Testis (tissue), 3 donors: ENCODE data around the gene DNM3. TPM values are rescaled to one million over a fixed set of nuclear protein-coding genes. Genes with fewer than 3 reads are reported as not detected.

ENCODE experiments used
- DNase-seq: peaks from one replicate; pipeline ENCODE4 v3.0.0-alpha.2; 2019
- H3K27ac ChIP-seq, 2 donors: fragments of 200-600 bp; sonication (generic); one replicate each; pipeline ENCODE4 v1.5.1; 2019
- H3K27me3 ChIP-seq: fragments of 200-600 bp; sonication (generic); one replicate; pipeline ENCODE4 v1.5.1; 2019
- H3K36me3 ChIP-seq: fragments of 200-600 bp; sonication (generic); one replicate; pipeline ENCODE4 v1.5.1; 2017; ENCODE audit warnings: low read depth; ENCODE audit errors: missing control alignments
- H3K4me1 ChIP-seq: fragments of 200-600 bp; sonication (generic); one replicate; pipeline ENCODE4 v1.5.1; 2019
- H3K4me3 ChIP-seq, 2 donors: fragments of 200-600 bp; sonication (generic); one replicate each; pipeline ENCODE4 v1.5.1; 2017 to 2019
- H3K9me3 ChIP-seq: fragments of 200-600 bp; sonication (generic); one replicate; pipeline ENCODE4 v1.5.1; 2017
- POLR2A ChIP-seq: fragments of 450-650 bp; IDR thresholded peaks from one replicate; pipeline ENCODE4 v1.6.1; 2017; ENCODE audit warnings: antibody characterized with exemption, mild to moderate bottlenecking, moderate library complexity
- WGBS, 2 donors: methylation state at CpG; one replicate each; pipeline ENCODE4 v1.1.5; 2018; 5-methylcytosine and 5-hydroxymethylcytosine counted together
- intact Hi-C: fragments of 100-400 bp; cut with DNase I; formaldehyde crosslinking; loops from one replicate; pipeline ENCODE4 v1.15.1; 2023; ENCODE audit warnings: low total_unique reads
- polyA plus RNA-seq: library from polyadenylated mRNA; stranded (reverse); fragments of 350-450 nt; fragmentation: Illumina TruSeq; extraction: RNeasy Lipid Tissue Mini Kit (QIAGEN cat#74804); gene quantifications from one replicate; pipeline ENCODE4 v1.2.3, GENCODE V29; 2014; ENCODE audit warnings: low read depth, low replicate concordance; ENCODE audit not compliant: insufficient read depth
- total RNA-seq, 2 donors: library from RNA; depleted of rRNA; stranded (reverse); fragments of >200 nt; gene quantifications; one replicate each; pipeline ENCODE4 v1.2.3, GENCODE V29; 2016
- TF ChIP-seq, protein P1 (sequence below), 3 experiments: fragments of 450-650 bp in 2 of 3; fragments of 200-600 bp in 1 of 3; sonication (generic) in 1 of 3; IDR thresholded peaks; one replicate each; pipeline ENCODE4 v1.5.1; 2016 to 2019; ENCODE audit warnings: antibody characterized with exemption in 3 of 3, mild to moderate bottlenecking in 2 of 3, moderate library complexity in 1 of 3

Gene DNM3
- total and polyA plus RNA-seq, 3 donors from 2014 or later = 4.9 to 10.2 (median 8.4) TPM

DNA sequence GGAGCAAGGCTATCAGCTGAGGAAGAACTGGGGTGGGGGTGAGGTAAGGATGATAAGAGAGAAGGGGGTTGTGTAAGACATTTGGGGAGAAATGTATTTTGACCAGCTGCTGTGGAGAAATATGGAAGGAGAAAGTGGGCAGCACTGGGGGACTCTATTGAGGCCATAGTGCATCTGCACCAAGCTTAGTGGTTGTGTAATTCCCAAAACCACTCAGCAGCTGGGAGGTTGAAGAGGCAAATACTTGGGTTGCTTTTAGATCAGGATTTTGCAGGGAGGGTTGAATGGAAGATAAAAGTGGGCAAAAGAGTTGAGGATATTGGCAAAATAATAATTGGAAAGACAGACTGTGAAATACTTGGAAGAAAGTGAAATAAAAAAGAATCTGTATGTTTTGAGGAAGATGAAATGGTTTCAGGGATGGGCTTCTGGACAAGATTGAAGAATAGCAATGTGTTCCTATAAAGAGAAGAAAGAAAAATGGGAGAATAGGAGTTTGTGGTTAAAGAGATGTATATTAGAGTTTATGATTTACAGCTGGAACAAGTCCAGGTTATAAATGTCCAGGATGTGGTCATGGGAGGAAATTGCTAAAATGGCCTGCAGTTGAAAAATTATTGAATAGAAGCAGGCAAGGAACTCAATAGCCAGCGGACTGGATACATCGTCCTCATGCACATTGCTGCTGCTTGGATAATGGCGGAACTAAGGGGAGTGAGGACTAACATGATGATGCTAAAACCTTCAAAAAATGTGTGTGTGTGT, 162.7 kb downstream of the DNM3 start:
- no peak overlapping the region for H3K27ac ChIP-seq
- no peak for DNase-seq
- H3K4me1 ChIP-seq = no peaks in the 10 kb centered on the region
- no peaks in the 10 kb centered on the region for H3K9me3 ChIP-seq
- intact Hi-C loops = no loop called here
- no peak overlapping the region for H3K4me3 ChIP-seq
- no peaks in the 10 kb centered on the region for H3K36me3 ChIP-seq
- WGBS, 2 donors = 90 to 92% methylated on average over 3 of the region's 3 CpGs
- H3K27me3 ChIP-seq = no peaks in the 10 kb centered on the region
- TF ChIP-seq, protein P1, sequence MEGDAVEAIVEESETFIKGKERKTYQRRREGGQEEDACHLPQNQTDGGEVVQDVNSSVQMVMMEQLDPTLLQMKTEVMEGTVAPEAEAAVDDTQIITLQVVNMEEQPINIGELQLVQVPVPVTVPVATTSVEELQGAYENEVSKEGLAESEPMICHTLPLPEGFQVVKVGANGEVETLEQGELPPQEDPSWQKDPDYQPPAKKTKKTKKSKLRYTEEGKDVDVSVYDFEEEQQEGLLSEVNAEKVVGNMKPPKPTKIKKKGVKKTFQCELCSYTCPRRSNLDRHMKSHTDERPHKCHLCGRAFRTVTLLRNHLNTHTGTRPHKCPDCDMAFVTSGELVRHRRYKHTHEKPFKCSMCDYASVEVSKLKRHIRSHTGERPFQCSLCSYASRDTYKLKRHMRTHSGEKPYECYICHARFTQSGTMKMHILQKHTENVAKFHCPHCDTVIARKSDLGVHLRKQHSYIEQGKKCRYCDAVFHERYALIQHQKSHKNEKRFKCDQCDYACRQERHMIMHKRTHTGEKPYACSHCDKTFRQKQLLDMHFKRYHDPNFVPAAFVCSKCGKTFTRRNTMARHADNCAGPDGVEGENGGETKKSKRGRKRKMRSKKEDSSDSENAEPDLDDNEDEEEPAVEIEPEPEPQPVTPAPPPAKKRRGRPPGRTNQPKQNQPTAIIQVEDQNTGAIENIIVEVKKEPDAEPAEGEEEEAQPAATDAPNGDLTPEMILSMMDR (IDR thresholded peaks at IDR 0.05) = no peak
- TF ChIP-seq POLR2A = no peak

DNA sequence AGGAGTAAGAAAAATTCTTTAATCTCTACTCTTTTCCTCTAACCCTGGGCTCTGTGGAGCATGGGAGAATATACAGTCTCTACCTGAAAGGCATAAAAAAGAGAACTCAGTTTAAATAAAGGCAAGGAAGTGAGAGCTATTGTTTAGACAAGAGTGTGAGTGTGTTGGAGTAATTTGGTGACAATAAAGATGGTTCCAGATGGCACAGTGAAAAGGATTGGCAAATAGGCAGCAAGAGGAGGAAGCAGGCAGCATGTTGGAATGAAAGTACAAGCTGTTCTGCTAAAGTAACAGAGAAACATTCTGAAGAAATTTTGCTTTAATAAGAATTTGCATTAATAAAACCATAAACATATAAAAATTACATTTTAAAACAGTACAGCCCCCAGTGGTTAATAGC, 163.4 kb downstream of the DNM3 start:
- Histone ChIP-seq H3K36me3 (no peaks in the 10 kb centered on the region), H3K27me3 (no peaks in the 10 kb centered on the region), H3K4me3 (no peak overlapping the region), H3K9me3 (no peaks in the 10 kb centered on the region), H3K4me1 (no peaks in the 10 kb centered on the region), H3K27ac (no peak overlapping the region)
- no peak for TF ChIP-seq POLR2A
- TF ChIP-seq, protein P1 (IDR thresholded peaks at IDR 0.05) = no peak
- intact Hi-C loops = no loop called here
- DNase-seq = no peak

DNA sequence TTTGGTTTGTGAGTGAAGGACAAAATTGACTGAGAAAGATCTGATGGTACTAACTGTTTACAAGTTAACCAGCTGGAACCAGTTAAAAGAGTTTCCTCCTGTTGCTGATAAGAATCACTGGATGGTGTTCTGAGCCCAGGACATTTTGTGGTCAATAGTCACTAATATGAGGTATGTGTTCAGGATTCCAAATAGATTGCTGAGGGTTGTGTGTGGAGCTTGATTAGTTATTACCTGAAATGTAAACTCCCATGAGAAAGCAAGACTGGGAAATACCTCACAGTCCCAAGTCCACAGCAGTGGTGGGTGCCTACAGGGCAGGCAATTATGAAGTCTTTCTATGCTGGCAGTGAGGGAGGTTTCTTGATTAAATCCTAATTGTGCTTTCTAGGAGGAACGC, 164.6 kb downstream of the DNM3 start:
- TF ChIP-seq POLR2A = no peak
- TF ChIP-seq, protein P1 (IDR thresholded peaks at IDR 0.05) = no peak
- H3K4me1 ChIP-seq = no peaks in the 10 kb centered on the region
- WGBS, 2 donors = 52 to 89% methylated on average over 1 of the region's 1 CpG
- no peaks in the 10 kb centered on the region for H3K27me3 ChIP-seq
- no peak overlapping the region for H3K27ac ChIP-seq
- intact Hi-C loops = no loop called here
- DNase-seq = no peak
- H3K9me3 ChIP-seq = no peaks in the 10 kb centered on the region
- H3K36me3 ChIP-seq = no peaks in the 10 kb centered on the region
- no peak overlapping the region for H3K4me3 ChIP-seq

DNA sequence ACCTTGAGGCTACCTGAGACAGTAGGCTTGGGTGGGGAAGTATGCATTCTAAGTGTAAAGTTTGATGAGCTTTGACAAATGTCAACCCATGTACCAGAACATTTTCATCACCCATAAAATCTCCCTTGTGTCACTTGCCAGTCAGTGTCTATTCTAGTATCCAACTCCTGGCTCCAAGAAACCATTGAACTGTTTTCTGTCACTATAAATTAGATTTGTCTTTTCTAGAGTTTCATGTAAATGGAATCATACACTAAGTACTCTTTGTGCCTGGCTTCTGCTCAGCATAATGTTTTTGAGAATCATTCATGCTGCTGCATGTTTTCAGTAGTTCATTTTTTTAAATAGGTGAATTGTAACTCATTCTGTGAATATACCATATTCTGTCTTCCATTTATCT, 165.4 kb downstream of the DNM3 start:
- no peaks in the 10 kb centered on the region for H3K36me3 ChIP-seq
- TF ChIP-seq, protein P1 (IDR thresholded peaks at IDR 0.05) = no peak
- TF ChIP-seq POLR2A = no peak
- no peak for DNase-seq
- no peaks in the 10 kb centered on the region for H3K9me3 ChIP-seq
- no peaks in the 10 kb centered on the region for H3K4me1 ChIP-seq
- no peaks in the 10 kb centered on the region for H3K27me3 ChIP-seq
- intact Hi-C loops = no loop called here
- H3K27ac ChIP-seq = no peak overlapping the region
- H3K4me3 ChIP-seq = no peak overlapping the region

DNA sequence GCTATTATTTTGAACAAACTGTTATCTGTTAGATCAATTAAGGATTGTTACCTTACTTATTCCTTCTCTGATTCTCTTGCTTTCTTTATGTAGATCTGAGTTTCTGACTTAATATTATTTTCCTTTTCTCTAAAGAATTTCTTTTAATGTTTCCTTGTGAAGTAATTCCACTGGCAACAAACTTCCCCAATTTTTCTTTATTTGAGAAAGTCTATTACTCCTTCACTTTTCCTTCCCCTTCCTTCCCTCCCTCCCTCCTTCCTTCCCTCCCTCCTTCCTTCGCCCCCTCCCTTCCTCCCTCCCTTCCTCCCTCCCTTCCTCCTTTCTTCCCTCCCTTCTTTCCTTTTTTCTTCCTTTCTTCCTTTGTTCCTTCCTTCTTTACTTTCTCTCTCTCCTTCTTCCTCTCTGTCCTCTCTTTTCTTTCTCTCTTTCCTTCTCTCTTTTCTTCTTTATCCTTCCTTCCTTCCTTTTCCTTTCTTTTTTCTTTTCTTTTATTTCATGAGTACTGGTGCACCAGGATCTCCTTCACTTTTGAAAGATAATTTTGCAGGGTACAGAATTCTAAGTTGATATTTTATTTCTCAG, 177.5 kb downstream of the DNM3 start:
- no peak for DNase-seq
- WGBS, 2 donors = 33 to 94% methylated on average over 1 of the region's 1 CpG
- Histone ChIP-seq H3K27ac (no peak overlapping the region), H3K9me3 (no peaks in the 10 kb centered on the region), H3K36me3 (no peaks in the 10 kb centered on the region), H3K4me3 (no peak overlapping the region), H3K27me3 (no peaks in the 10 kb centered on the region), H3K4me1 (no peaks in the 10 kb centered on the region)
- no peak for TF ChIP-seq POLR2A
- TF ChIP-seq, protein P1 (IDR thresholded peaks at IDR 0.05) = no peak
- intact Hi-C loops = no loop called here
